Stimulated activated CD8-positive, alpha-beta memory T cell treated with anti-CD3 and anti-CD28 coated beads, Interleukin-7, amount 100 ng/mL, for 1 hour (primary cell): ENCODE results near the gene CPEB2.
"Not testable (repeated sequence)": the region's sequence is repeated elsewhere in the genome, so short reads cannot be mapped to it uniquely, and the experiment has no call there.

Experiments
- DNase-seq, 2 donors: peaks; one replicate each; pipeline ENCODE4 v3.0.0-alpha.2; 2020; ENCODE audit warnings: low read depth in 2 of 2

The CPEB2 gene

GRCh38 chr4:15054541-15054940 is 52.3 kb downstream of the CPEB2 start:
- no peak for DNase-seq

- no peak for DNase-seq
Measured at GRCh38 chr4:15060213-15060612, 57.9 kb downstream of the CPEB2 start.

- no peak for DNase-seq
Measured at GRCh38 chr4:15063341-15063740, 61.1 kb downstream of the CPEB2 start.

DNA sequence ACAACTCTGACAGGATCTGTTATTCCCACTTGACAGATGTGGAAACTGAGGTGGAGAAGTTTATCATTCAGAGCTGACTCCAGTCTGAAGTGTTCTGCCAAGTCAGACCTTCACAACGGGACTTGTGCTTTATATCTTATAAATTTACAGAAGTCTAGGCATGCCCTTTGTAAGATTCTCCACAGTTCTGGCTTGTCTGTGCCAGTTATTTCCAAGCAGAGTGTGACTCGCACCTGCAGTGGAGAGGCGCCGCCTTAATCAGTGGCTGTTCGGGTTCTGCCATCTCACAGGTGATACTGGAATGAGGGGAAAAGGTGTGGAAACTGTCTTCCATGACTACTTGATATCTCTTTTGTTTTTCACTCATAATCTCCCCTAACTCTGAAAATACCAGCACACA is 63.2 kb downstream of the CPEB2 start:
- no peak for DNase-seq

DNA sequence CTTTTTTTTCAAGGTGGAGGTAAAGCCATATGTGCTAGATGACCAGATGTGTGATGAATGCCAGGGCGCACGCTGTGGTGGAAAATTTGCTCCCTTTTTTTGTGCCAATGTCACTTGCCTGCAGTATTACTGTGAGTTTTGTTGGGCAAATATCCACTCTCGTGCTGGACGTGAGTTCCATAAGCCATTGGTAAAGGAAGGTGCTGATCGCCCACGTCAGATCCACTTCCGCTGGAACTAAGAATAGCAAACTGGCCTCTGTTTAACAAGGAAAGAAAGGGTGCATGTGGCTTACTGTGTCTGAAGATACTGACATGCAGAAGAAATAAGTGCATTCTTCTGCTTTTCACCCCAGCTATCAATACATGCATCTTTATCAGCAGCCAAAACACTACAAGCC is 63.9 kb downstream of the CPEB2 start:
- no peak for DNase-seq

GRCh38 chr4:15068298-15068697 is 66.0 kb downstream of the CPEB2 start:
- DNase-seq, result no peak

DNA sequence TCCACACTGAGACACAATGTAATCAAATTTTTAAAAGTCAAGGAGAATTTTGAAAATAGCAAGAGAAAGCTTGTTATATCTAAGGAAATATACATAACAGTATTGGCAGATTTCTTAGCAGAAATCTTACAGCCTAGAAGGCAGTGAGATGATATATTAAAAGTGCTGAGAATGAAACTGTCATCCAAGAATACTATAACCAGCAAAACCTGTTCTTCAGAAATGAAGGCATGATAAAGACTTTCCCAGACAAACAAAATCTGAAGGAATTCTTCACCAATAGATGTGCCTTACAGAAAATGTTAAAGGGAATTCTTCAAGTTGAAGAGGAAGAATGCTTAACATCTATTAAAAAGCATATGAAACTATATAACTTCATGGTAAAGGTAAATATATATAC is 73.6 kb downstream of the CPEB2 start:
- no peak for DNase-seq

DNA sequence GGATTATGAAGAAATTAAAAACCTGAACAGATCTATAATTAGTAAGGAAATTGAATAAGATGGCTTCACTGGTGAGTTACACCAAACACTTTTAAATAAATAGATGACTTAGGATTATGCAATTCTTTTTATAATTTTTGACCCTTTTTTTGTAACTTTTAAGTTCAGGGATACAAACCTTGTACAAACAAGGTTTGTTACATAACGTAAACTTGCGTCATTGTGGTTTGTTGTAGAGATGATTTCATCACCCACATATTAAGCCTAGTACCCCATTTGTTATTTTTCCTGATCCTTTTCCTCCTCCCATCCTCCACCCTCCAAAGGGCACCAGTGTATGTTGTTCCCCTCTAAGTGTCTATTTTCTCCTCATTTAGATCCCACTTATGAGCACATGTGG is 75.7 kb downstream of the CPEB2 start:
- DNase-seq, result no peak

DNA sequence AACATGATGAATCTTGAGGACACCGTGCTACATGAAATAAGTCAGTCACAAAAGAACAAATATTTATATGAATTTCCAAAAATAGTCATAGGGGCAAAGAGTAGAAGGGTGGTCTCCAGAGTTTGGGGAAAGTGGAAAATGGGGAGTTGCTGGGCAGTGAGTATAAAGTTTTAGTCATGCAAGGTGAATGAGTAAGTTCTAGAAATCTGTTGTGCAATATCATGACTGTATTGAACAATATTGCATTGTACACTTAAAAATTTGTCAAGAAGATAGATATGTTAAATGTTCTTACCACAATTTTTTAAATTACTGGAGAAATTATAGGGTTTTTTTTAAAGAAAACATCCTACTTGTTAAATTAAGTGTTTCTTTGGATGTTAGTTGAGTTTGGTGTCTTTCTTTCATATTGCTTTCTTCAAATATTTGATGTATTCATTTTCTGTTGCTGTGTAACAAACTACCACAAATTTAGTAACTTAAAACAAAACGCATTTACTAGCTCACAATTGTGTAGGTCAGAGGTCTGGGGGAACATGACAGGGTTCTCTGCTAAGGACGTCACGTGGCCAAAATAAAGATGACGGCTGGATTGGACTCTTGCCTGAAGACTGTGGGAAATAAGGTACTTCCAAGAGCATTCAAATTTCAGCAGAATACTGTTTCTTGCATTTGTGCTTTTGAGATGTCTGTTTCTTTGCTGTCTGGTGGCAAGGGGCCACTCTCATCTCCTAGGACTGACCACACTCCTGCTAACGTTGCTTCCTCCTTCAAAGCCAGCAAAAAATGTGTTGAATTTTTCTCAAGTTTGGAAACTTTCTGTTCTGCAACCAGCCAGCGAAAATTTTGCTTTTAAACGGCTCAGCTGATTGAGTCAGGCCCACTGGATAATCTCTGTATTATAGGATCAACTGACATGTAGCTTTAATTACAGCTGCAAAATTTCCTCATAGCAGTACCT is 76.7 kb downstream of the CPEB2 start:
- DNase-seq, result no peak

GRCh38 chr4:15084780-15085179 is 82.5 kb downstream of the CPEB2 start:
- DNase-seq, result no peak

- DNase-seq, result not testable (repeated sequence)
Measured at GRCh38 chr4:15085762-15086161, 83.5 kb downstream of the CPEB2 start.

GRCh38 chr4:15086259-15086658 is 84.0 kb downstream of the CPEB2 start:
- DNase-seq, result not testable (repeated sequence)

DNA sequence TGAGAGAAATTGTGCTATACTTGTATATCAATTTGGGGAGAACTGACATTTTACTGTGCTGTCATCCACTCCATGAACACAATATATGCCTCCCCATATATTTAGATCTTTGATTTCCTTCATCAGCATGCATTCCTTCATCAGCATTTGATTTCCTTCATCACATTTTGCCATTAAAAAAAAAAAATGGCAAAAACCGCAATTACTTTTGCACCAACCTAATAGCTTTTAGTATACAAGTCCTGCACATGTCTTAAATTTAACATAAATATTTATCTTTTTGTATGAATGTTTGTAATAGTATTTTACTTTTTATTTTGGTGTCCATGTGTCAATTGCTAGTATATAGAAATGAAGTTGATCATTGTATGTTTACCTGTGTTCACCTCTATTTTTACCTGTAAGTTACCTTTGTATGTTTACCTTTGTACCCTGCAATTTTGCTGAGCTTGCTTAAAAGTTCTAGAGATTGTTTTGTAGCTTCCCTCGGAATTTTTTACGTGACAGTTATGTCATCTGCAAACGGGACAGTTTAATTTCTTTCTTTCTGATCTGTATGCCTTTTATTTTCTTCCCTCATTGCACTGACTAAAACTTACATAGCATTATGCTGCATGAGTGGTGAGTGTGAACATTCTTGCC is 86.2 kb downstream of the CPEB2 start:
- DNase-seq, result no peak

DNA sequence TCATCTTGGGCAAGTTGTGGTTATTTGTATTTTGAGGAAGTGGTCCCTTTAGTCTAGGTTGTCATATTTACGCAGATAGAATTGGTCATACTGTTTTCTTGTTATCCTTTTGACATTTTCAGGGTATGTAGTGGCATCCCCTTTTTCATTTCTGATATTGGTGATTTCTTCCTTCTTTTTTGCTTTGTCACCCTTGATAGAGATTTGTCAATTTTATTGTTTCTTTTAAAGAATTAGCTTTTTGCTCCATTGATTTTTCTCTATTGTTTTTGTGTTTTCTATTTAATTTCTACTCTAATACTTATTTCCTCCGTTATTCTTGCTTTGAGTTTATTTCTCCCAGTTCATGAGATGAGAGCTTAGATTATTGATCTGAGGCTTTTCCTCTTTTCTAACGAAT is 87.7 kb downstream of the CPEB2 start:
- DNase-seq, result no peak

DNA sequence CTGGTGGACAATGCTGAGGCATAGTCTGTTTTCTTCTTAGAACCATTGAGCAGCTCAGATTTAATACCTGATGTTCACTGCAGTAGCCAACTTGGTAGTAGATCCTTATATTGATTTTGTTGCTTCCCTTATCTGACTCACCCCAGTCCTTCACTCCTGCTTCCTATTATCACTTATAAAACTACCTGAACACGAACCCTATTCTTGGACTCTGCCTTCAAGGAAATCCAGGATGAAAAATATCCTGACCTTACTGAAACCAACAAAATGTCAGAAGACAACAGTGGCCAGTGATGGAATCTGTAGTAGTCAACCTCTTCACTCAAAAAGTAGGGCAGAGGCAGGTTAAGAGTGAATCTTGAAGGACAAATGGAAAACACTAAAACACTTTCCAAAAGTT is 98.1 kb downstream of the CPEB2 start:
- DNase-seq, result no peak

DNA sequence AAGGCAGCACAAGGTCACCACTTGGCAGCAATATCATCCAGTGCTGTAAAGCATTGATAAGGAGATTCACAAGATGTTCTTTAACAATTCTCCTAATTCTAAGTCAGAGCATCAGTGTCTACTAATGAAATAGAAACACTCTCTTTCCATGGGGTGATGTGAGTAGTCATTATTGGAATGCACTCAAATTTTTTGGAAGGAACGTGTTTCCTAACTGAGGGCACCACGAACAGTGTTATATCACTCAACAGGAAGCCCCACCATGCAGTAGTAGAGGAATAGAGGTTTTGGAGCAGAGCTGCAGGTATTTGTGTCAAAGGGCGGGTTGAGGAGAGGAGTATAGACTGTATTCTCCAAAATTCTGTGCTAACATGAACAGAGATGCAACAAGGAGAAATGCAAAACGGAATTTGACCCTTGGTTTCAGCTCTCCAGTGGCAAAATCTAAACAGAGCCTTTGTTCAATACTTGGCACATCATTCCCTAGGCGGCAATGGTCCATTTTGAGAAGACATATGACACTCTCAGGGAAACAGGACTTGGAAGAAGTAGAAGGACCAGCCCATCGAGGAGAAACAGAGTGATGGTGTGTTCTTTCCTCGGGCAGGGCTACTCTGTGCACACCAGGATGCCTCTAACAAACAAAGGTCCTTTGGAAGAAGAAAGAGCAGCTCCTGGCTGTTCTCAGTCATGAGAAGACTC is 98.9 kb downstream of the CPEB2 start:
- no peak for DNase-seq

- DNase-seq, result no peak
Measured at GRCh38 chr4:15104825-15105224, 102.5 kb downstream of the CPEB2 start.

DNA sequence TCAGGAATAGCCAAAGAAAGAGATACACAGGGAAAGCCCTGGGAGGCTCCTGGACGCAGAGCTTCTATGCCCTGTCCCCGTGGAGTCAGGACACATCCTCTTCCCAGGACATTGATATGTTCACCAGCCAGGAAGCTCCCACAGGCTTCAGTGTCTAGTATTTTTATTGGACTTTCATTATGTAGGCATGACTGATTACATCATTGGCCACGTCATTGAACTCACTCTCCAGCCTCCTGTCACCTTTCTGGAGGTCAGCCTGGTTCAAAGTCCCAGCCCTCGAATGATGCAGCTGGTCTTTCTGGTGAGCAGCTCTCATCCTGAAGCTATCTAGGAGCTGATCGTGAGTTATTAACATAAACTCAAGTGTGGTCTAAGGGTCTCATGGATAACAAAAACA is 104.1 kb downstream of the CPEB2 start:
- no peak for DNase-seq

- no peak for DNase-seq
Measured at GRCh38 chr4:15109600-15109999, 107.3 kb downstream of the CPEB2 start.

DNA sequence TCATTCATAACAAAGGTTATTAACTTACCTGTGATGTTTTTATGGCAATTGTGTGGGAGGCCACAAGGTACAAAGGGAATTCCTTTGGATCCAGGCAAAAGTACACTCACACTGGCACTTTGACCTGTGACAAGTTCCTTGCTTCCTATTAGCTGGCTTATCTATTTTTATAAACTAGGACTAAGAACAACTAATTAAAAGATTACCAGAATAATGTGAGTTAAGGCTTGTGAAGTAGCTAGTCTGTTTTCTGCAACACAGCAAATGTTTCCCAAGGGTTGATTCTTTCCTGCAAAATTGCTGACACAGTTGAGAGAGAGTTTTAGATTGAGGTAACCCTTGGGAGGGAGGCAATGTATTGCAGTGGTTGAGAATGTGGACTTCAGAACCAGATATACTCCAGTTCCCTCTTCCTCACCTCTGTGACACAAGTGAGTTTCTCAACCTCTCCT is 107.9 kb downstream of the CPEB2 start:
- no peak for DNase-seq

DNA sequence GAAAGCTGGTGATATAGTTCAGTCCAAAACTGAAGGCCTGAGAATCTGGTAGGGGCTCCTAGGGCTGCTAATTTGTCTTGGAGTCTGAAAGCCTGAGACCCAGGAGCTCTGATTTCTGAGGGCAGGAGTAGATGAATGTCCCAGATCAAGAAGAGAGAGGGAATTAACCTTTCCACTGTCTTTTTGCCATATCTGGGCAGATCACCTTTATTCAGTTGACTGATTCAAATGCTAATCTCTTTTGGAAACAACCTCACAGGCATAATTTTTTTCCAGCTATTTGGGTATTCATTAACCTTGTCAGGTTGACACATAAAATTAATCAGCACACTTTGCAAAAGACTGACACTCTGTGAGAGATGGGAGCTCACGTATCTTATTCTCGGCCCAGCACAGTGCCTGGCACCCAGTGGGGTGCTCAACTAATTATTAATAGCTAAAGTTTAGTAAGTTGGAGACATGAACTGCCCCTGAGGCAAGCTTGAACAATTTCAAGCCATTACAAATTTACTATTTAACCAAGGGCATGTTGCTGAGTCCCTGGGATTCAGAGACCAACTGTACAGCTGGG is 114.3 kb downstream of the CPEB2 start:
- no peak for DNase-seq

GRCh38 chr4:15117270-15117946 is 115.1 kb downstream of the CPEB2 start:
- DNase-seq, result no peak
